CD8-positive, alpha-beta memory T cell (primary cell): ENCODE measurements around the gene PET117. TPM values are rescaled to one million over a fixed set of nuclear protein-coding genes. Genes with fewer than 3 reads are reported as not detected.
"Not testable (repeated sequence)": the region's sequence is repeated elsewhere in the genome, so short reads cannot be mapped to it uniquely, and the experiment has no call there.

Source experiments
- CTCF ChIA-PET: fragments of 350-600 bp; sonication (Branson Sonifier 250); formaldehyde crosslinking; loops from one replicate; lab custom pipeline; 2021; ENCODE audit warnings: antibody characterized with exemption; lab: Charles Lee
- POLR2A ChIA-PET: fragments of 350-600 bp; sonication (Branson Sonifier 250); formaldehyde crosslinking; loops from one replicate; lab custom pipeline; 2021; ENCODE audit warnings: antibody characterized with exemption; lab: Charles Lee
- DNase-seq, 5 donors: peaks; one replicate each; pipeline versions ENCODE4 v3.0.0 to v3.0.0-alpha.2; 2020 to 2022; ENCODE audit warnings: mixed read lengths in 1 of 5
- H3K27ac ChIP-seq: one replicate; pipeline ENCODE4 v1.7.0; 2013; ENCODE audit warnings: low read depth, mild to moderate bottlenecking, low read length, moderate library complexity
- H3K27me3 ChIP-seq: 2 replicates; pipeline ENCODE4 v1.7.0; 2013; ENCODE audit warnings: low read length, mild to moderate bottlenecking; ENCODE audit not compliant: insufficient read depth, poor library complexity, severe bottlenecking
- H3K36me3 ChIP-seq: 2 replicates; pipeline ENCODE4 v1.7.0; 2013; ENCODE audit warnings: mild to moderate bottlenecking, low read length, moderate library complexity; ENCODE audit not compliant: insufficient read depth
- H3K4me1 ChIP-seq: 2 replicates; pipeline ENCODE4 v1.7.0; 2013; ENCODE audit warnings: mild to moderate bottlenecking, low read length, moderate library complexity; ENCODE audit not compliant: insufficient read depth
- H3K4me3 ChIP-seq: 2 replicates; pipeline ENCODE4 v1.7.0; 2013; ENCODE audit warnings: mild to moderate bottlenecking, low read length
- H3K9me3 ChIP-seq: 2 replicates; pipeline ENCODE4 v1.7.0; 2013; ENCODE audit warnings: mild to moderate bottlenecking, low read length
- H3K27ac Mint-ChIP-seq, 8 donors: one replicate each; pipeline ENCODE4 v1.8.0; 2020 to 2021; ENCODE audit warnings: mixed read lengths in 8 of 8, mild to moderate bottlenecking in 6 of 8, inconsistent platforms in 3 of 8, moderate library complexity in 3 of 8
- H3K27me3 Mint-ChIP-seq, 2 donors: one replicate each; pipeline ENCODE4 v1.8.0; 2020 to 2021; ENCODE audit warnings: mixed read lengths in 2 of 2, mild to moderate bottlenecking in 1 of 2, moderate library complexity in 1 of 2
- H3K36me3 Mint-ChIP-seq, 3 donors: one replicate each; pipeline ENCODE4 v1.8.0; 2020 to 2021; ENCODE audit warnings: mixed read lengths in 3 of 3, inconsistent platforms in 1 of 3, mild to moderate bottlenecking in 1 of 3
- H3K4me1 Mint-ChIP-seq, 3 donors: one replicate each; pipeline ENCODE4 v1.8.0; 2020 to 2021; ENCODE audit warnings: mixed read lengths in 3 of 3, inconsistent platforms in 1 of 3, mild to moderate bottlenecking in 1 of 3
- H3K4me3 Mint-ChIP-seq, 7 donors: one replicate each; pipeline ENCODE4 v1.8.0; 2020 to 2021; ENCODE audit warnings: mixed read lengths in 7 of 7, mild to moderate bottlenecking in 6 of 7, moderate library complexity in 4 of 7, inconsistent platforms in 2 of 7
- H3K9me3 Mint-ChIP-seq, 5 donors: one replicate each; pipeline ENCODE4 v1.8.0; 2020 to 2022; ENCODE audit warnings: mixed read lengths in 5 of 5, mild to moderate bottlenecking in 3 of 5, moderate library complexity in 2 of 5, inconsistent platforms in 1 of 5
- polyA plus RNA-seq: library from polyadenylated mRNA; unstranded; fragments of 300-500 nt; fragmentation: Illumina TruSeq; gene quantifications from one replicate; pipeline ENCODE4 v1.2.3, GENCODE V29; 2021
- total RNA-seq, 2 experiments: library from RNA; stranded (reverse); gene quantifications; one replicate each; pipeline ENCODE4 v1.2.3, GENCODE V29; 2021

PET117 gene
- total and polyA plus RNA-seq, 3 experiments from 2014 or later: 14.7 to 36.0 (median 15.6) TPM

- Mint-ChIP-seq H3K36me3 (no peaks in the 10 kb centered on the region), H3K9me3 (no peaks in the 10 kb centered on the region), H3K4me1 (no peaks in the 10 kb centered on the region), H3K27ac (no peak overlapping the region), H3K27me3 (peaks cover 10 to 35% of the 10 kb centered on the region in 2 donors), H3K4me3 (no peak overlapping the region)
- H3K27me3 ChIP-seq: no peaks in the 10 kb centered on the region
- H3K36me3 ChIP-seq: no peaks in the 10 kb centered on the region
- H3K9me3 ChIP-seq: no peaks in the 10 kb centered on the region
- ChIA-PET CTCF (no interaction called here), POLR2A (no interaction called here)
- no peaks in the 10 kb centered on the region for H3K4me1 ChIP-seq
- no peak for DNase-seq
- no peak overlapping the region for H3K4me3 ChIP-seq
- H3K27ac ChIP-seq: no peak overlapping the region
These were observed 43.5 kb upstream of the PET117 start for GRCh38 chr20:18094191-18094590.

GRCh38 chr20:18100569-18100968 lies 37.1 kb upstream of the PET117 start:
- H3K27ac ChIP-seq, H3K4me3 ChIP-seq, H3K4me1 ChIP-seq, H3K27me3 ChIP-seq, H3K9me3 ChIP-seq, DNase-seq, H3K4me1 Mint-ChIP-seq, H3K36me3 ChIP-seq, H3K9me3 Mint-ChIP-seq, H3K4me3 Mint-ChIP-seq, H3K27ac Mint-ChIP-seq, POLR2A ChIA-PET, H3K36me3 Mint-ChIP-seq, CTCF ChIA-PET: not testable (repeated sequence)
- peaks cover 7 to 39% of the 10 kb centered on the region in 2 donors for H3K27me3 Mint-ChIP-seq

GRCh38 chr20:18101125-18101810 lies 36.4 kb upstream of the PET117 start:
- CTCF ChIA-PET: no interaction called here
- POLR2A ChIA-PET: no interaction called here
- H3K4me3 Mint-ChIP-seq: no peak overlapping the region

GRCh38 chr20:18103497-18103896 lies 34.2 kb upstream of the PET117 start:
- Histone ChIP-seq H3K27ac (no peak overlapping the region), H3K36me3 (no peaks in the 10 kb centered on the region), H3K4me3 (no peak overlapping the region), H3K9me3 (no peaks in the 10 kb centered on the region), H3K27me3 (peaks cover 4% of the 10 kb centered on the region), H3K4me1 (no peaks in the 10 kb centered on the region)
- Mint-ChIP-seq H3K9me3 (peaks cover 0 to 4% (median 1%) of the 10 kb centered on the region in 5 donors), H3K36me3 (no peaks in the 10 kb centered on the region), H3K4me1 (no peaks in the 10 kb centered on the region), H3K4me3 (no peak overlapping the region), H3K27ac (no peak overlapping the region), H3K27me3 (peaks cover 6 to 32% of the 10 kb centered on the region in 2 donors)
- no peak for DNase-seq
- ChIA-PET CTCF (no interaction called here), POLR2A (no interaction called here)

More at GRCh38 chr20:18101125-18101810, 36.4 kb upstream of the PET117 start:
- H3K27ac ChIP-seq: no peak overlapping the region
- H3K9me3 ChIP-seq: no peaks in the 10 kb centered on the region
- no peaks in the 10 kb centered on the region for H3K36me3 ChIP-seq
- no peak for DNase-seq
- H3K36me3 Mint-ChIP-seq: no peaks in the 10 kb centered on the region
- H3K27ac Mint-ChIP-seq: no peak overlapping the region
- H3K4me1 ChIP-seq: no peaks in the 10 kb centered on the region
- no peaks in the 10 kb centered on the region for H3K4me1 Mint-ChIP-seq
- H3K9me3 Mint-ChIP-seq: peaks cover 0 to 1% (median 0%) of the 10 kb centered on the region in 5 donors
- peaks cover 4% of the 10 kb centered on the region for H3K27me3 ChIP-seq
- H3K27me3 Mint-ChIP-seq: peaks cover 7 to 39% of the 10 kb centered on the region in 2 donors
- no peak overlapping the region for H3K4me3 ChIP-seq

- ChIA-PET POLR2A (no interaction called here), CTCF (no interaction called here)
- no peak overlapping the region for H3K4me3 Mint-ChIP-seq
- H3K9me3 Mint-ChIP-seq: peaks cover 0 to 8% (median 4%) of the 10 kb centered on the region in 5 donors
- peaks cover 4 to 9% of the 10 kb centered on the region in 2 donors for H3K27me3 Mint-ChIP-seq
- Histone ChIP-seq H3K9me3 (no peaks in the 10 kb centered on the region), H3K27me3 (no peaks in the 10 kb centered on the region), H3K4me1 (no peaks in the 10 kb centered on the region), H3K4me3 (no peak overlapping the region), H3K36me3 (no peaks in the 10 kb centered on the region), H3K27ac (no peak overlapping the region)
- no peaks in the 10 kb centered on the region for H3K4me1 Mint-ChIP-seq
- no peak for DNase-seq
- no peaks in the 10 kb centered on the region for H3K36me3 Mint-ChIP-seq
- no peak overlapping the region for H3K27ac Mint-ChIP-seq
These were observed 29.3 kb upstream of the PET117 start for GRCh38 chr20:18108326-18108725.

GRCh38 chr20:18128574-18128973 lies 9.1 kb upstream of the PET117 start:
- H3K9me3 ChIP-seq, H3K27me3 ChIP-seq, H3K9me3 Mint-ChIP-seq, H3K36me3 ChIP-seq, H3K4me3 ChIP-seq, H3K27ac ChIP-seq, H3K36me3 Mint-ChIP-seq, POLR2A ChIA-PET, CTCF ChIA-PET, H3K4me3 Mint-ChIP-seq, H3K4me1 ChIP-seq, H3K4me1 Mint-ChIP-seq, DNase-seq: not testable (repeated sequence)
- peak overlapping the region in 3 of 8 donors; percentile 8 to 64 (median 18) for H3K27ac Mint-ChIP-seq
- peaks cover 3 to 14% of the 10 kb centered on the region in 2 donors for H3K27me3 Mint-ChIP-seq

- Histone ChIP-seq H3K27me3 (no peaks in the 10 kb centered on the region), H3K27ac (no peak overlapping the region), H3K36me3 (no peaks in the 10 kb centered on the region), H3K4me1 (peaks cover 3% of the 10 kb centered on the region), H3K9me3 (no peaks in the 10 kb centered on the region), H3K4me3 (no peak overlapping the region)
- DNase-seq: no peak
- H3K9me3 Mint-ChIP-seq: peaks cover 0 to 3% (median 0%) of the 10 kb centered on the region in 5 donors
- H3K4me1 Mint-ChIP-seq: peaks cover 9 to 17% (median 13%) of the 10 kb centered on the region in 3 donors
- peaks cover 1 to 4% of the 10 kb centered on the region in 2 donors for H3K27me3 Mint-ChIP-seq
- CTCF ChIA-PET: no interaction called here
- POLR2A ChIA-PET: no interaction called here
- no peak overlapping the region for H3K27ac Mint-ChIP-seq
- peak overlapping the region in 1 of 7 donors; percentile 31 for H3K4me3 Mint-ChIP-seq
- peaks cover 0 to 4% (median 0%) of the 10 kb centered on the region in 3 donors for H3K36me3 Mint-ChIP-seq
These were observed 5.0 kb upstream of the PET117 start for GRCh38 chr20:18132663-18133062.

- Mint-ChIP-seq H3K9me3 (no peaks in the 10 kb centered on the region), H3K27me3 (peaks cover 2 to 4% of the 10 kb centered on the region in 2 donors), H3K36me3 (peaks cover 0 to 7% (median 0%) of the 10 kb centered on the region in 3 donors), H3K4me1 (peaks cover 11 to 17% (median 13%) of the 10 kb centered on the region in 3 donors), H3K27ac (peak overlapping the region in 1 of 8 donors; percentile 89), H3K4me3 (peak overlapping the region in 1 of 7 donors; percentile 6)
- POLR2A ChIA-PET: no interaction called here
- CTCF ChIA-PET: no interaction called here
- Histone ChIP-seq H3K27me3 (no peaks in the 10 kb centered on the region), H3K27ac (no peak overlapping the region), H3K4me3 (no peak overlapping the region), H3K9me3 (no peaks in the 10 kb centered on the region), H3K36me3 (no peaks in the 10 kb centered on the region), H3K4me1 (peaks cover 10% of the 10 kb centered on the region)
- DNase-seq: no peak
These were observed 3.7 kb upstream of the PET117 start for GRCh38 chr20:18133962-18134361.
